ENCODE measurements around the gene TRABD.
"Not testable (repeated sequence)": the region's sequence is repeated elsewhere in the genome, so short reads cannot be mapped to it uniquely, and the experiment has no call there.

Gene TRABD

GRCh38 chr22:50145721-50146438 lies 39.8 kb upstream of the TRABD start:
- no peak overlapping the region for H2AFZ ChIP-seq (ENCODE audit: low read depth, low read length)
- H3K4me3 ChIP-seq (ENCODE audit: low read depth in 1 of 2, low read length in 2 of 2), result no peak overlapping the region
- H4K20me1 ChIP-seq (ENCODE audit: insufficient read depth, low read length), result peaks cover 4% of the 10 kb centered on the region; the same call in 1 of the 2 replicates
- no peaks in the 10 kb centered on the region for H3K9me3 ChIP-seq (ENCODE audit: insufficient read depth, low read length, severe bottlenecking)
- H3K27me3 ChIP-seq (ENCODE audit: insufficient read depth, low read length, poor library complexity), result no peaks in the 10 kb centered on the region
- ATAC-seq (ENCODE audit: insufficient read depth, low read depth) (no peak), DNase-seq (no peak)
- no peak overlapping the region for H3K4me2 ChIP-seq (ENCODE audit: insufficient read depth, low read length)
- no peaks in the 10 kb centered on the region for H3K79me2 ChIP-seq (ENCODE audit: insufficient read depth, low read length)
- H3K27ac ChIP-seq (ENCODE audit: low read length), result no peak overlapping the region
- no peaks in the 10 kb centered on the region for H3K36me3 ChIP-seq (ENCODE audit: insufficient read depth, low read length)
- no peak overlapping the region for H3K9ac ChIP-seq (ENCODE audit: low read depth, low read length)
- H3K4me1 ChIP-seq (ENCODE audit: insufficient read depth, low read length), result no peaks in the 10 kb centered on the region
- TF ChIP-seq CTCF (IDR thresholded peaks at IDR 0.05; ENCODE audit: borderline replicate concordance, extremely low read depth, low read length, poor library complexity, severe bottlenecking), result no peak
- no peak for TF ChIP-seq EZH2 (IDR thresholded peaks at IDR 0.05; ENCODE audit: borderline replicate concordance, low read depth, low read length, severe bottlenecking)

GRCh38 chr22:50146439-50147238 lies 39.1 kb upstream of the TRABD start:
- Histone ChIP-seq H2AFZ (ENCODE audit: low read depth, low read length) (no peak overlapping the region), H4K20me1 (ENCODE audit: insufficient read depth, low read length) (peaks cover 4% of the 10 kb centered on the region; the same call in 1 of the 2 replicates), H3K4me2 (ENCODE audit: insufficient read depth, low read length) (no peak overlapping the region), H3K9me3 (ENCODE audit: insufficient read depth, low read length, severe bottlenecking) (no peaks in the 10 kb centered on the region), H3K4me1 (ENCODE audit: insufficient read depth, low read length) (no peaks in the 10 kb centered on the region), H3K79me2 (ENCODE audit: insufficient read depth, low read length) (no peaks in the 10 kb centered on the region), H3K27ac (ENCODE audit: low read length) (no peak overlapping the region), H3K9ac (ENCODE audit: low read depth, low read length) (no peak overlapping the region), H3K4me3 (ENCODE audit: low read depth in 1 of 2, low read length in 2 of 2) (no peak overlapping the region), H3K36me3 (ENCODE audit: insufficient read depth, low read length) (no peaks in the 10 kb centered on the region), H3K27me3 (ENCODE audit: insufficient read depth, low read length, poor library complexity) (no peaks in the 10 kb centered on the region)
- TF ChIP-seq CTCF (IDR thresholded peaks at IDR 0.05; ENCODE audit: borderline replicate concordance, extremely low read depth, low read length, poor library complexity, severe bottlenecking), result no peak
- DNase-seq (no peak), ATAC-seq (ENCODE audit: insufficient read depth, low read depth) (no peak)

- H3K4me3 ChIP-seq (ENCODE audit: low read depth in 1 of 2, low read length in 2 of 2); ATAC-seq (ENCODE audit: insufficient read depth, low read depth); H3K9me3 ChIP-seq (ENCODE audit: insufficient read depth, low read length, severe bottlenecking); H2AFZ ChIP-seq (ENCODE audit: low read depth, low read length); H4K20me1 ChIP-seq (ENCODE audit: insufficient read depth, low read length); DNase-seq; H3K4me2 ChIP-seq (ENCODE audit: insufficient read depth, low read length); H3K27ac ChIP-seq (ENCODE audit: low read length); H3K27me3 ChIP-seq (ENCODE audit: insufficient read depth, low read length, poor library complexity); H3K36me3 ChIP-seq (ENCODE audit: insufficient read depth, low read length); H3K4me1 ChIP-seq (ENCODE audit: insufficient read depth, low read length); H3K9ac ChIP-seq (ENCODE audit: low read depth, low read length); H3K79me2 ChIP-seq (ENCODE audit: insufficient read depth, low read length): not testable (repeated sequence)
Observed at GRCh38 chr22:50147258-50148165, 38.2 kb upstream of the TRABD start.
